Right renal pelvis (tissue), 4 donors: ENCODE data around the gene RPGR. TPM values are rescaled to one million over a fixed set of nuclear protein-coding genes. Genes with fewer than 3 reads are reported as not detected.

ENCODE experiments used
- DNase-seq, 4 donors: peaks; one replicate each; pipeline ENCODE4 v3.0.0-alpha.2; 2013; ENCODE audit warnings: low read depth in 4 of 4, low spot score in 3 of 4, missing footprints in 1 of 4
- polyA plus RNA-seq, 4 donors: library from polyadenylated mRNA; unstranded; fragments of 120-200 nt; gene quantifications; one replicate each; pipeline ENCODE4 v1.2.1, GENCODE V29; 2013; ENCODE audit not compliant: insufficient read length in 4 of 4

RPGR gene
- polyA plus RNA-seq, 4 donors: 11.3 to 16.0 (median 14.1) TPM

DNA sequence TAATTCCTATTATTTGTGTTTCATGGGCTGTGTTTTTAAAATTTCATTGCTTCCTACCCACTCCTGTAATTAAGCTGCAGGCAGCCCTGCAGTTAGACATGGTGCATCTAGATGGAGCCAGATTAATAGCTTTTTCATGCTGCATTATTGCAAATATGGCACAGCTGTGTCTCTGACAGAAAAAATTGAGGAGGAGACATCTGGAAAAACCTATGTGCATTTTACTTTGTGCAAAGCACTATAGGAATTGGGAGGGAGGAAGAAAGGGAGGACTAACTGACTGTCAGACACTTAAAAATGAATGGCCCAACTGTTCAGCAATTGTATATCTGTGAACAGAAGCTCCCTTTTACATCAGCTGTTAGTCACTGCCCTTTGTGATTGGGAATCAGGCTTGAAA, 8.1 kb upstream of the RPGR start:
- DNase-seq: no peak

DNA sequence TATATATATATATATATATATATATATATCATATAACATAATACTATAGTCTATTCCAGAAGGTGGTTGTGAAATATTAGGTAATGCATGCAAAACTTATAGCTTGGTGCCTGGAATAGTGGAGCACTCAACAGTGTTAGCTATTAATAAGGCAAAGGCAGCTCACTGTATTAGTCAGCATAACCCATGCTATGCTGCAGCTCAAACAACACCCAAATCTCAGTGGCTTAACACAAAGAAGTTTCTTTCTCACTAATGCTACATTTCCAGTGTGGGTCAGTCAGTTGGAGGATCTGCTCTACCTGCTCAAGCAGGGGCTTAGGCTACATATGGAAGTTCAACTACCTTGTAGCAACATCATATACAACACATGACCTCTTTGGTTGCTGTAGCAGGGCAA, 5.2 kb upstream of the RPGR start:
- no peak for DNase-seq

DNA sequence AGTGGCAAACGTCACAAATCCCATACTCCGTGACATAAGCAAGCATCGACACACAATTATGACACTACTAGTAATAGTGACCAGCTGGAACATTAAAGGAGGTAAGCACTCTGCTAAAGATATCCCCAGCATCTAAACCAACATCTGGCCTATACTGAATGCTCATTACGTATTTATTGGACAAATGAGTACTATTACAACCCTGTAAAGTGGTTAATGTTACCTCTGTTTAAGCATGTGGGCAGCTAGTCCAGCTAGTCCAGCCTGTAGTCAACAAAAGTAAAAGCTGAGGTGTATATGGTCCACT, 419 bp upstream of the RPGR start:
- no peak for DNase-seq

DNA sequence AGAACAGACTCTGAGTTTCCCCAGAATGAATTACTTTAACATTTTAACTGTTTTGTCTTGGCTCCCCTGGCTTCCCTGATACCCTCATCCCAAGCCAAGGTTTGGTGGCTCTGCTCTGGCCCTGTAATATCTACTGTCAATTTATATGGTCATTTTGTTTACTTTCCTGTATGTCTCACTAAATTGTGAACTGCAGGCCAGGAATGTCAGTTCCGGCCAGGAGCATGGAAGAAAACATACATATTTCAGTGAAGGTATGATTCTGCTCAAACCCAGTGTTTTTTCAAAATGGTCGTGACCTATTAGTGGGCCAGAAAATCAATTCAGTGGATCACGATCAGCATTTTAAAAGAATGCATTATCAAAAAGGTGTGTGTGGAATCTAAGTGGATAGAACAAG, 1.2 kb downstream of the RPGR start:
- no peak for DNase-seq

DNA sequence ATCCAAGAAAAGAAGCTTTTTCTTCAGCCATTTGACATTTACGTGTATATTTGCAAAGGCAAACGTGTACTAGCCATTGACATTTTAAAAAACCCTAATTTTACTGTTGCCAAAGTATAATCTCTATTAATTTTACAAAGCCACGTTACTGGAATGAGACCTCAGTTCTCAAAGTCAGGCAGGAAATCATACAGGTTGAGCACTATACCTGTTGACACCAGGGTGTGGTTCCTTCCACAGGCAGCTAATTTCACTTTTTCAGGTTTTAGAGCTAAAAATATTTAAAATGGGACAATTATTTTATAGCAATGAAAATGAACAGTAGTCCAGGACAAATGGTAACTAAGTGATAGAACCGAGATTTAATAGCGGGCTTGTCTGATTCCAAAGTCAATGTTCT, 6.5 kb downstream of the RPGR start:
- no peak for DNase-seq

DNA sequence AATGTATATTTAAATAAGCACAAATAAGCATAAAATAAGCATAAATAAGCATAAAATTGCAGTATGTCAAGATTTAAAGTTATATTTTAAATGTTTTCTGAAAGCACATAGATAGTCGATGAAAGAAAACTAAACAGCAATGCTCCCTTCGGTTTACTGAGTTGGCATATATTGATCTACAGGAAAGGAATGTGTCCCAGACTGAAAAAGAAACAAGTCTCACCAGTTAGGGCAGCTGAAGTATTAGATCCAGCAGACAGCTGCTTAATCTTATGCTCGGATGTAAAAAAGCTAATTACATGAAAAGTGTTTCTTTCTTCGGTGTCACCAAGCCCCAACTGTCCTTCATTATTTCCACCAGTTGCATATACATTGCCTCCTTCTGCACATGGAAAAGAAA, 8.7 kb downstream of the RPGR start:
- DNase-seq: no peak

DNA sequence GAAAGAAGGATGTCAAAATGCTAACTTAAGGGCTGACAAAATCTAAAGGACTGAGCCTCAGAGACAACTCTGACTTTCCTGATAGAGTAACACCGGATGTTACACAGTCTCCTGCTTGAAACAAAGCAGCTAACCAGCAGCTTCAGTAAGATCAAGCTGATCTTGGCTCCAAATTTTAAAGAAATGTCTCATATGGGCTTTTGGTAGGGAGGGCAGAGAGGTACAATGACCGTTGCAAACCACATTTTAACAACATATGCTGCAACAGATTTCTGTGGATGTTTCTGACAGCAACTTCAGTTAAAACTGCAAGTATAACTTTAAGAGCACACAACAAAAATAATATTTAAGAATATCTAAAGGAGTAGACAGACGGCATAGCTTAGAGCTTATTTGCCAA, 9.1 kb downstream of the RPGR start:
- DNase-seq: no peak

DNA sequence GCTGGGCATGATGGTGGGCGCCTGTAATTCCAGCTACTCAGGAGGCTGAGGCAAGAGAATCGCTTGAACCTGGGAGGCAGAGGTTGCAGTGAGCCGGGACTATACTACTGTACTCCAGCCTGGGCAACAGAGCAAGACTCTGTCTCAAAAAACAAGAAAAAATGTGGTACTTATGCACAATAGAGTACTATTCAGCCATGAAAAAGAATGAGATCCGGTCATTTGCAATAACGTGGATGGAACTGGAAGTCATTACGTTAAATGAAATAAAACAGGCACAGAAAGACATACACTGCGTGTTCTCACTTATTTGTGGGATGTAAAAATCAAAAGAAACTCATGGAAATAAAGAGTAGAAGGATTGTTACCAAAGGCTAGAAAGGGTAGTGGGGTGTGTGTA, 12.1 kb downstream of the RPGR start:
- no peak for DNase-seq

DNA sequence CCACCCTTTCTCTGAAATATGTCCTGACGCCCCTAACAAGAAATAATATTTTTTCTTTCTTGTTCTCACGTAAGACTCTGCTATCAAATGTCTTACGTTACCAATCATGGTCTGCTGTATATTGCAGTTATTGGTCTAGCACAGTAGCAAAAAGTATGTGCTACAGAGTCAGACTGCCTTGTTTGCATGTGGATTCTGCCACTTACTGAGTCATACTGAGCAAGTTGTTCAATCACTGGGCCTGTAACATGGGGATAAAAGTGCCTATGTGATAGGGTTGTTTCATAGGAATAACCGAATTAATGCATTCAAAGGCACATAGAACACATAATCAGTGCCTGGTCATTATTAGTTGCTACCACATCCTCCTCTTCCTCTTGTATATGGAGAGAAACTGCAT, 14.1 kb downstream of the RPGR start:
- DNase-seq: no peak

DNA sequence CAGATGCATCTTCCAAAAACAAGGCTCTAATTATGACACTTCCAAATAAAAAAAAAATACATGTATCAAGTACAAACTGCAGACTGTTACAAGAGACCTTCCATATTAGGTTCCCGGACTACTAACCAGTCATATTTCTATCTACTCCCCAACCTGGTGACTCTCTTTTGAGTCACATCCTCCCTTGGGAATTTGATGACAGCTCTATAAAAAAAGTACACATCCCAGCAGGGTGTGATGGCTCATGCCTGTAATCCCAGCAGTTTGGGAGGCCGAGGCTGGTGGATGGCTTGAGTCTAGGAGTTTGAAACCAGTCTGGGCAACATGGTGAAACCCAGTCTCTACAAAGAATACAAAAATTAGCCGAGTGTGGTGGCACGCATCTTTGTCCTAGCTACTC, 14.9 kb downstream of the RPGR start:
- DNase-seq: no peak

DNA sequence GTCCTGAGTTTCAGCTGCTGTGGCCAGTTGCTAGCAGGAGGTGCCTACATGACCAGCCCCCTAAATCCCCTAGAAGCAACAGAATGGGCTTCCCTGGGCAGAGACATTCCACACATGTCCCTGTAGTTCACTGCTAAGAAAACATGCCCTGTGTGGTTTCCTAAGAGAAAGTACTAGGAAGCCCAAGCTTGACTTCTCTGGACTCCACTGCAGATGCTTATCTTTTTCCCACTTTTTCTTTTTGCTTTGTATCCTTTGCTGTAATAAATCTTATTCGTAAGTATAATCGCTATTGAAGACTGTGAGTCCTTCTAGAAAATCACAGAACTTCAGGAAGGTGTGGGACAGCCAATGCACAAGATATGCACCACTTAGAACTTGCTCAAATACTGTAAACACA, 15.6 kb downstream of the RPGR start:
- DNase-seq: no peak

DNA sequence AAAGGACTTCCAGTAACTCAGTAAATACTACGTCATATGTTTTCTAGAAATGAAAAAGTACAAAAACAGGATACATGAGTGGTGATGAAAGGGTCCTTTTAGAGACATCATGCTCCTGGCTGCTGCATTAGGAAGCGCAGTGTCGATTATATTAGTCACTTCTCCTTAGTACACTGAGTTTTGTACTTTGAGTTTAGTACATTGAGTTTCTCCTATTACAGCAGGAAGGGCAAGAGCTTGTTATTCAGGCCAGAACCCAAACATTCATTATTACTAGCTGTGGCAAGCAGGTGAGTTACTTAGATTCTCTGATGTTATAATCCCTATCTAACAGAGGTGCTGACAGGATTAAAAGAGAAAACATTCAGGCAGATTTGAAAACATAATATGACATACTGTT, 21.3 kb downstream of the RPGR start:
- DNase-seq: no peak

DNA sequence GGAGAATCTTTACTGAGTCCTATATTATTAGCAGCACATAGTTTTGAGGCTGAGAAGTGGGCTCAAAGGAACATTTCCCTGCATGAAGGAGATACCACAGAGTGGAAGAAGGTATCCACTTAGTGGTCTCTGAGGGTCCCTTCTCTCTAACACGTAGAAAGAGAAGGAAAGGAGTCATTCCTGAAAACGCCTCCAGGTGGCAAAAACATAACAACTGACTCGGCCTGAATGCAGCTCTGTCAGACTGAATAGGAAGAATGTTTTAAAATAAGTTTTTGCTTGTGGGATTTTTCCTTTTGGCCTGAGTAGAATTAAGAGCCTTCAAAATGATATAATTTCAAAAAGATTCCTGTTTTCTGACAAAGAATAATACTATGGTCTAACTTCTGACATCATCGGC, 23.3 kb downstream of the RPGR start:
- no peak for DNase-seq

DNA sequence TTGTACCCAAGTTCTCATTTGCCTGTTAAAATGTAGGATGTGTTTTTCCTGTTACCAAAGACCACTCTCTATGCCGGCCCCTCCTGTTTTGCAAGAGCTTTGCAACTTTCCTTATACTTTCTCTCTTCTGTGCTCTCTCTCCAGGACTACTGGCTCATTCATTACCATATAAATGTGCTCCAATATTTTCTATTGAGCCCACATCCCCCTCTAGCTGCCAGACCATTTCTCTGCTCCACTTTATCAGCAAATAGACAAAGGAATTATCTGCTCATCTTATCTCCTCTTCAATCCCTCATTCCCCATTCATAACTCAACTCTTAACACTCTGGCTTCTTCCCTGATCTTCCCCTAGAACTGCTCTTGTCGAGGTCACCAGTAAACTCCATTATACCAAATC, 33.6 kb downstream of the RPGR start:
- DNase-seq: no peak

DNA sequence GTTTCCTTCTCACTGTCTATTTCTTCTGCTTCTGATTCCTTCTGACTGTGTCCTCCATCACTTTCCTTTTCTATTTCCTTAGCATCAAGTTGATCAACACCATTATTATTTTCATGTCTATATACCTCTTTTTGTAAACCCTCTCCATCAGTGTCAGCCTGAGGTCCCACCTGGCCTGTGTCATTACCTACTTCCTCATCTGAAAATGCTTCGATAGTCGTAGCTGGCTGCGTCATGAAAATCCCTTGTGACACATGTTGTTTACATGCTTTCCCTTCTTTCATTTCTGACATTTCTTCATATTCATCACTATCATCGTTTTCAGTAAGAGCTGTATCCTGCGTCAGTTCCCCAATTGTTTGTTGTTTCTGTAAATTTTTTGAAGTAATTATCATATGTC, 39.6 kb downstream of the RPGR start:
- DNase-seq: no peak

DNA sequence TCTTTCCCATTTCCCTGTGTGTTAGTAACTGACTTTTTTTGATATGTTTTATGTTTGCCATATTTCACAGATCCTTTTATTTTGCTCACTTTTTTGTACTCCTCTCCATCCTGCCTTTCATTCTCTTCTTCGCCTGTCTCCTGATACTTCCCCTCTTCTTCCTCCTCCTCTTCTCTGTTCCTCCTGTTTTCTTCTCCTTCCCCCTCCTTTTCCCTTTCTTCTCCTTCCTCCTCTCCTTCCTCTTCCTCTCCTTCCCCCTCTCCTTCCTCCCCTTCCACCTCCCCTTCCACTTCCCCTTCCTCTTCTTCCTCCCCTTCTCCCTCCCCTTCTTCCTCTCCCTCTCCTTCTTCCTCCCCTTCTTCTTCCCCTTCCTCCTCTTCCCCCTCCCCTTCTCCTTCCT, 41.7 kb downstream of the RPGR start:
- DNase-seq: no peak

DNA sequence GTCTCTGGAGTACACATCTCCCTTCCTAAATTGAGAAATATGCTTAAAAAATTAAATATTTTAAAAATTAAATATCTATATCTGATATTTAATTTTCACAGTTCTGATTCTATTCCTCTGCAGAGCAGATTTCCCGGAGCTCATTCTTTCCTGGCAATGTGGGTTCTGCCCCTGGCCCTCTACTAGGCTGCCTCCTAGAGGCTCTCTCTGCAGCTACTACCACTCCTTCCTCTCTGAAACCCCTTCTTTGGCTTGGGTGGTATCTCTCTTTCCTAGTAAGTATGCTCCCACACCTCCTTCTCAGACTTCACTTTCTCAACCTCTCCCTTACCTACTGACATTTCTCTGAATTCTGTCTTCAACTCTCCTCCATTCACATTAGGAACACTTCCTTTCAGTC, 45.3 kb downstream of the RPGR start:
- DNase-seq: no peak

DNA sequence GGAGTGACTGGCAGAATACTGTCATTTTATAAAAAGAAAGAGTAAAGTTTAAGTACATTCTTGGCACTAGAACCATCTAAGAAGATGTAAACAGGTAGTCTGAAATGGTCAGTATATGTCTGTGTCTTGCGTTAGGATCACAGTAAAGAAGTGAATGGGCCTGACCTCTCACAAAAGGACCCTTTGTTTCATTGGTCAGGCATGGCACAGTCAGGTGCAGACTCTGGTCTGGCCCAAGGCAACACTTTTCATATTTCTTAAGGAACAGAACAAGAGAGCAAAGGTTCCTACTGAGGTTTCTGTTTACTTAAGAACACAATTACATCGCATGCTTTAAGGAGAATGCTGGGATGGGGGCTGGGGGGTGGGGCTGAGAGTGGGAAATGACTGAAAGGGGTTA, 48.1 kb downstream of the RPGR start:
- no peak for DNase-seq

DNA sequence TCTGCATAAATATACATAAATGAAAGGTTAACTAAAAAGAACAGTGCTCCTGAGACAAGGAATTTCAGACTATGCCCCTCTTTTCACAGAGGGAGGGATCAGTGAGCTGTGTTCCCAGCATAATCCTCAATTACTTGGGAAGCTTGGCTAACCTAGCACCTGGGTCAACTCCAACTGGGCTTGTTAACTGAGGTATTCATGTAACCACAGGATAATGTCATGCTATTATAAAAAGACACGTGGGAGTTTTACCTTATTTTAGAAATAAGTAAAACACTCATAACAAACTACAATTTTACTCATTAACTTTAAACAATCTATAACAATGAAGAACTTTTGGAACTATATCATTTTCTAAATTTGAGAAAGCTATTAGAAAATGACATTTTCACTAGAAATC, 48.6 kb downstream of the RPGR start:
- DNase-seq: no peak

DNA sequence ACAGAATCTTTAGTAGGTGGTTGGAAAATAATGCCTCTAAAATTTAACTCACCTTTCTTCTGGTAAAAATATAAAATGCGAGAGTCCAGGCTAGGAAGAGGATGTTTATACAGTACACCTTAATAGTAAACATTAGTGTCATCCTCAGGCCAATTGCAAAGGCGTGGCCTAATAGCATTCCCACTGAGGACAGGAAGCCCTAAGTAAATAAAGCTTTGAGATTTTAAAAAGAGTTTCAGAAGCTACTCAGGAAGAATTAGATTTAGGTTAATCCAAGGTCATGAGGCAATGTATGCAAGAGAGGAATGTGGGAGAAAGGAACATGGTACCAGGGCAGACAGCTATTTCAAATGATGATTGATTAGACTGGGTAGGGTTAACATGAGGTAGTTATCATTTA, 49.5 kb downstream of the RPGR start:
- no peak for DNase-seq

DNA sequence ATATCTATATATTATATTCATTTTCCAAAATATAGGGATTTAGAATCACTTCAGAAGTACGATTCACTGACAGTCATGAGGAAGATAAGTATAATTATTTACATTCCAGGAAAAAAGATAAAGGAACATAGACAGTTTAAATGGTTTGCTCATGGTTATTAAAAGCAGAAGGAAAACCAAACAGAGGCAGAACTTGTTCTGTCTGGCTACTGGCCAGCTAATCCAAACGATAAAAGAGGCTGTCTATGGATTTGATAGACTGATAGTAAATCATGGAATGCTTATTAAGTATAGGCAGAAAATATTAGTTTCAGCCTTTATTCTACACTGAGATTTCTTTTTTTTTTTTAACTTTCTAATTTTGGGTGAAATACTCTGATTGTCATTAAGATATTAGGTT, 50.2 kb downstream of the RPGR start:
- no peak for DNase-seq

DNA sequence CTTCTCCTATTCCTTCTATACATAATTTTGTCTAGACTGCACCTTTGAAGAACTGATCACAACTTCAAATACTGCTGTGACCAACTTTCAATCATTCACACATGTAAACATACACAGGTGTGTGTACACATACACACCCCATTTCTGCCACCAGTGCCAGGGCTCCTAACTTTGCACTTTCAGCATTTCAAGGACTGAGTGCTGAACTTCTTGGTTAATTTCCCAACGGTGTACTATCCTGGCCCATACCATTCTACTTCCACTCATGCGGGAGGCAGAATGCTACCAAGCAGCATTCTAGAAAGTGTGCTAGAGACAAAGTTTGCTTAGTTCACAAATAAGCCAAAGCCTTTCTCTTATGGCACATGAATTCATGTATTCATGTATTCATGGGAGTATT, 51.2 kb downstream of the RPGR start:
- no peak for DNase-seq

DNA sequence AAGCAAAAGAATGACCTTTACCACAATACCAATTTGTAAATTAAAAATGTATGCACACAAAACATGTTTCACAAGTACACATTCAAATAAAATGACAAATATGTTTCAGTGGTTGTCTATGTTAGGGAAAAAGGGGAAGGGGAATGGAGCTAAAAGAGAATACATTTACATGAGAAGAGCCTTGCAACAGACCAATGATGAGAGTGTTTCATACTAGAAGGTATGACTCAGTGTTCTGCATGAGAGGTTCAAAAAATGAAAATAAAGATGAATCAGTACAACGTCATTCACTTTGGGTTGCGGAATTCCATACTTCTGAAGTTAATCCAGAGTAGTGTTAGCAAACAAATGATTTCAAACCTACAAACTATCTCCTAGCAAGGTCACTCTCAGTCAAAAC, 51.7 kb downstream of the RPGR start:
- no peak for DNase-seq

DNA sequence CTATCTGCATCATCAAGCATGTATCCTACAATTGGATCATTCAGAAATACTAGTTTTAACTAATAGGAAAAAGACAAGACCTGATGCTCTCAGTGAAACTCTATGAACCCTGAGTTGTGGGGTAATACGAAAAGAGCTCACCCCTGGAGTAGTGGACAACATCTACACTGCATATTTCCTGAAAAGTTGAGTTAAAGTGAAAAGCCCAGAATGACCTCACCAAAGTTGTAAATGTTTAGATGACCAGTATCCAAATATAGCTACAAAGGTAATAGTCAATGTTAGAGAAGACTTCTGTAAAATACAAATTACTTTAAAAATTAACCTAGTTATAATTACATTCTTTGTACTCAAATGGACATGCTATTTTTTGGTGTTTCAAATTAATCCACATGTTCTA, 53.9 kb downstream of the RPGR start:
- DNase-seq: no peak
